ENCODE data around the gene MPV17. TPM values are rescaled to one million over a fixed set of nuclear protein-coding genes. Genes with fewer than 3 reads are reported as not detected.
"Not testable (repeated sequence)": the region's sequence is repeated elsewhere in the genome, so short reads cannot be mapped to it uniquely, and the experiment has no call there.

The MPV17 gene
- total RNA-seq, 1 donor from 2014 or later, result 71.4 TPM

DNA sequence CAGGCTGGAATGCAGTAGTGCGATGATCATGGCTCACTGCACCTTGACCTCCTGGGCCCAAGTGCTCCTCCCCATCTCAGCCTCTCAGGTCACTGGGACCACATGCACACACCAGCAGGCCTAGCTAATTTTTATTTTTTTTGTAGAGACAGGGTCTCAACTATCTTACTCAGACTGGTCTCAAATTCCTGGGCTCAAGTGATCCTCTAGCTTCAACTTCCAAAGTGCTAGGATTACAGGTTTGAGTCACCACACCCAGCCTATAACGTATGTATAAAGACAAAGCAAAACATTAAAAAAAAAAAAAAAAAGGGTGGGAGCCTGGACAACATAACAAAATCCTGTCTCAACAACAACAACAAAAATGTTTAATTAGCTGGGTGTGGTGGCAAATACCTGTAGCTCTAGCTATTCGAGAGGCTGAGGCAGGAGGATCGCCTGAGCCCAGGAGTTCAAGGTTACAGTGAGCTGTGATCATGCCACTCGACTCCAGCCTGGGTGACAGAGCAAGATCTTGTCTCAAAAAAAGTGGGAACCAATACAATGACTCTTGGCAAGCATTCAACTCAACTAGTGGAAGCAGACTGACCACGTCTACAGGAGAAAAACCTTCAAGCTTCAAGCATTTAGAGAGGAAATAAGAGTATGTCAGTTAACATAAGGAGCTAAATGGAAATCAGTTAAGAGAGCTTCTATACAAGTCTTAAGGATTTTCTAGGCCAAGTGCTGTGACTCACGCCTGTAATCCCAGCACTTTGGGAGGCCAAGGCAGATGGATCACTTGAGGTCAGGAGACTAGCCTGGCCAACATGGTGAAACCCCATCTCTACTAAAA, 31.1 kb upstream of the MPV17 start:
- Histone ChIP-seq H3K9ac (no peak overlapping the region), H3K4me1 (peaks cover 5% of the 10 kb centered on the region), H3K4me2 (no peak overlapping the region), H2AFZ (replicated peaks) (no peak overlapping the region), H3K4me3 (no peak overlapping the region), H3F3A (ENCODE audit: low read depth) (peaks cover 37% of the 10 kb centered on the region), H3K36me3 (no peaks in the 10 kb centered on the region), H3K27me3 (no peaks in the 10 kb centered on the region), H3K9me3 (ENCODE audit: low read depth) (no peaks in the 10 kb centered on the region), H3K27ac (no peak overlapping the region), H3K79me2 (ENCODE audit: low read depth) (peaks cover 91% of the 10 kb centered on the region), H4K20me1 (ENCODE audit: low read depth) (peaks cover 38% of the 10 kb centered on the region)
- TF ChIP-seq EZH2phosphoT487 (IDR thresholded peaks at IDR 0.05) (no peak), EZH2 (IDR thresholded peaks at IDR 0.05) (no peak), CTCF (IDR thresholded peaks at IDR 0.05) (no peak)
- Mint-ChIP-seq H3K27ac (no peak overlapping the region), H3K9me3 (peaks cover 3% of the 10 kb centered on the region), H3K27me3 (ENCODE audit: insufficient read depth, low read depth) (peaks cover 2% of the 10 kb centered on the region), H3K36me3 (peaks cover 5% of the 10 kb centered on the region), H3K4me1 (peaks cover 30% of the 10 kb centered on the region), H3K4me3 (peak overlapping the region; percentile 39)
- DNase-seq (ENCODE audit: low spot score), result no peak

- Histone ChIP-seq H3F3A (ENCODE audit: low read depth) (peaks cover 34% of the 10 kb centered on the region), H3K79me2 (ENCODE audit: low read depth) (peaks cover 93% of the 10 kb centered on the region), H4K20me1 (ENCODE audit: low read depth) (peaks cover 38% of the 10 kb centered on the region)
- H3K27me3 ChIP-seq; H3K9me3 ChIP-seq (ENCODE audit: low read depth); H3K9me3 Mint-ChIP-seq; H3K9ac ChIP-seq; H3K27ac Mint-ChIP-seq; H3K4me3 ChIP-seq; H3K27ac ChIP-seq; H3K27me3 Mint-ChIP-seq (ENCODE audit: insufficient read depth, low read depth); H3K36me3 ChIP-seq; H2AFZ ChIP-seq (replicated peaks); H3K4me2 ChIP-seq; DNase-seq (ENCODE audit: low spot score); H3K4me3 Mint-ChIP-seq; H3K36me3 Mint-ChIP-seq; H3K4me1 ChIP-seq: not testable (repeated sequence)
- H3K4me1 Mint-ChIP-seq, result peaks cover 26% of the 10 kb centered on the region
Observed at GRCh38 chr2:27353386-27353761, 30.5 kb upstream of the MPV17 start.

- H3K4me2 ChIP-seq, result no peak overlapping the region
- H3K27ac ChIP-seq, result no peak overlapping the region
- H3K27ac Mint-ChIP-seq, result no peak overlapping the region
- H4K20me1 ChIP-seq (ENCODE audit: low read depth), result peaks cover 50% of the 10 kb centered on the region
- no peak overlapping the region for H3K9ac ChIP-seq
- no peak for DNase-seq (ENCODE audit: low spot score)
- no peaks in the 10 kb centered on the region for H3K36me3 ChIP-seq
- H3K4me1 ChIP-seq, result peaks cover 5% of the 10 kb centered on the region
- H3K9me3 Mint-ChIP-seq, result no peaks in the 10 kb centered on the region
- peaks cover under 1% of the 10 kb centered on the region for H3K27me3 Mint-ChIP-seq (ENCODE audit: insufficient read depth, low read depth)
- no peaks in the 10 kb centered on the region for H3K27me3 ChIP-seq
- no peak overlapping the region for H3K4me3 ChIP-seq
- peaks cover 19% of the 10 kb centered on the region for H3K4me1 Mint-ChIP-seq
- H3F3A ChIP-seq (ENCODE audit: low read depth), result peaks cover 21% of the 10 kb centered on the region
- H3K9me3 ChIP-seq (ENCODE audit: low read depth), result no peaks in the 10 kb centered on the region
- peaks cover under 1% of the 10 kb centered on the region for H3K36me3 Mint-ChIP-seq
- no peak overlapping the region for H2AFZ ChIP-seq (replicated peaks)
- H3K79me2 ChIP-seq (ENCODE audit: low read depth), result peaks cover 94% of the 10 kb centered on the region
- H3K4me3 Mint-ChIP-seq, result no peak overlapping the region
- TF ChIP-seq CTCF (IDR thresholded peaks at IDR 0.05) (no peak), EZH2 (IDR thresholded peaks at IDR 0.05) (no peak), EZH2phosphoT487 (IDR thresholded peaks at IDR 0.05) (no peak)
Observed at GRCh38 chr2:27351802-27352598, 29.1 kb upstream of the MPV17 start.
